Loucy (cell line): ENCODE results near the gene FRZB.

Experiments used
- H2AFZ ChIP-seq: fragments of 200-600 bp; sonication (generic); 2 replicates; pipeline ENCODE4 v1.6.0; 2016; ENCODE audit warnings: antibody characterized with exemption, mild to moderate bottlenecking, low read length, moderate library complexity
- H3F3A ChIP-seq: fragments of 200-600 bp; 2 replicates; pipeline ENCODE4 v1.6.0; 2016; ENCODE audit warnings: antibody characterized with exemption, low read depth, mild to moderate bottlenecking
- H3K27me3 ChIP-seq: fragments of 200-600 bp; sonication (generic); 2 replicates; pipeline ENCODE4 v1.6.1; 2014; ENCODE audit warnings: low read length, mild to moderate bottlenecking; ENCODE audit not compliant: insufficient read depth, poor library complexity, severe bottlenecking
- H3K36me3 ChIP-seq: fragments of 200-600 bp; sonication (generic); 2 replicates; pipeline ENCODE4 v1.6.1; 2016; ENCODE audit warnings: low read length; ENCODE audit not compliant: insufficient read depth
- H3K4me1 ChIP-seq: fragments of 200-600 bp; sonication (generic); 2 replicates; pipeline ENCODE4 v1.5.1; 2014; ENCODE audit warnings: low read length, mild to moderate bottlenecking; ENCODE audit not compliant: insufficient read depth, poor library complexity, severe bottlenecking
- H3K4me2 ChIP-seq: fragments of 200-600 bp; sonication (generic); 2 replicates; pipeline ENCODE4 v1.6.0; 2014; ENCODE audit warnings: antibody characterized with exemption, low read length, low read depth, mild to moderate bottlenecking; ENCODE audit not compliant: poor library complexity, severe bottlenecking
- H3K4me3 ChIP-seq: fragments of 200-600 bp; sonication (generic); 2 replicates; pipeline ENCODE4 v1.5.1; 2014; ENCODE audit warnings: low read length, mild to moderate bottlenecking, mixed read lengths; ENCODE audit not compliant: poor library complexity, severe bottlenecking
- H3K79me2 ChIP-seq: fragments of 200-600 bp; sonication (generic); 2 replicates; pipeline ENCODE4 v1.6.1; 2014; ENCODE audit warnings: low read length; ENCODE audit not compliant: insufficient read depth
- H3K9ac ChIP-seq: fragments of 200-600 bp; sonication (generic); 2 replicates; pipeline ENCODE4 v1.6.0; 2014; ENCODE audit warnings: mild to moderate bottlenecking, low read depth, low read length, moderate library complexity; ENCODE audit not compliant: poor library complexity, severe bottlenecking
- H3K9me2 ChIP-seq: fragments of 200-600 bp; sonication (generic); replicated peaks from 2 replicates; pipeline ENCODE4 v1.6.1; 2016; ENCODE audit warnings: low read depth, low read length, mixed read lengths
- H3K9me3 ChIP-seq: fragments of 200-600 bp; sonication (generic); 2 replicates; pipeline ENCODE4 v1.6.1; 2014; ENCODE audit warnings: mild to moderate bottlenecking, antibody characterized with exemption, low read length, low read depth; ENCODE audit not compliant: insufficient read depth
- H4K20me1 ChIP-seq: fragments of 200-600 bp; sonication (generic); 2 replicates; pipeline ENCODE4 v1.6.0; 2014; ENCODE audit warnings: antibody characterized with exemption, low read length, mild to moderate bottlenecking; ENCODE audit not compliant: insufficient read depth, poor library complexity, severe bottlenecking
- EZH2phosphoT487 ChIP-seq: fragments of 200-600 bp; IDR thresholded peaks from 2 replicates; pipeline ENCODE4 v1.6.1; 2018; ENCODE audit warnings: antibody characterized with exemption, mild to moderate bottlenecking, moderate library complexity, borderline replicate concordance
- TF ChIP-seq, protein P1 (sequence below): fragments of 200-600 bp; sonication (generic); conservative IDR thresholded peaks from 2 replicates; pipeline ENCODE4 v1.5.1; 2014; ENCODE audit warnings: mild to moderate bottlenecking, antibody characterized with exemption, low read length

Gene FRZB

DNA sequence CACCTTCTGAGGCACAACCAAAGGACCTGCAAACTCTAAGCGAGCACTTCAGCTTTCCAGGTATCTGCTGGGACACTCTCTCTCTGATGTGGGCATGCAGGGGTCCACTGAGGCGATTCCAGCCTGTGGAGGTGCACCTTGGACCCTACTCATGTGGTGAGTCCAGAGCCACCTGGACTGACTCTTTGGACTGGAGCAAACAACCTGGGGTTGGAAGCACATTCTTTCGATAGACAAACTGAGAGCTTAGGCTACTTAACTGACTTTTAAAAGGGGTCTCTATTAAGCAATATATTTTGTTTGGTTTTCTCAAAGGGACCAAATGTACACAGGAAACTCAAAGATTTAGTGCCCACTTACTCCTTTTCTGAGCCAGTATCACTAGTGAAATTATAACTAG, 51.6 kb downstream of the FRZB start:
- H2AFZ ChIP-seq = no peak overlapping the region
- H3K4me3 ChIP-seq = no peak overlapping the region
- TF ChIP-seq, protein P1, sequence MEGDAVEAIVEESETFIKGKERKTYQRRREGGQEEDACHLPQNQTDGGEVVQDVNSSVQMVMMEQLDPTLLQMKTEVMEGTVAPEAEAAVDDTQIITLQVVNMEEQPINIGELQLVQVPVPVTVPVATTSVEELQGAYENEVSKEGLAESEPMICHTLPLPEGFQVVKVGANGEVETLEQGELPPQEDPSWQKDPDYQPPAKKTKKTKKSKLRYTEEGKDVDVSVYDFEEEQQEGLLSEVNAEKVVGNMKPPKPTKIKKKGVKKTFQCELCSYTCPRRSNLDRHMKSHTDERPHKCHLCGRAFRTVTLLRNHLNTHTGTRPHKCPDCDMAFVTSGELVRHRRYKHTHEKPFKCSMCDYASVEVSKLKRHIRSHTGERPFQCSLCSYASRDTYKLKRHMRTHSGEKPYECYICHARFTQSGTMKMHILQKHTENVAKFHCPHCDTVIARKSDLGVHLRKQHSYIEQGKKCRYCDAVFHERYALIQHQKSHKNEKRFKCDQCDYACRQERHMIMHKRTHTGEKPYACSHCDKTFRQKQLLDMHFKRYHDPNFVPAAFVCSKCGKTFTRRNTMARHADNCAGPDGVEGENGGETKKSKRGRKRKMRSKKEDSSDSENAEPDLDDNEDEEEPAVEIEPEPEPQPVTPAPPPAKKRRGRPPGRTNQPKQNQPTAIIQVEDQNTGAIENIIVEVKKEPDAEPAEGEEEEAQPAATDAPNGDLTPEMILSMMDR = no peak
- no peak for TF ChIP-seq EZH2phosphoT487
- H4K20me1 ChIP-seq = no peaks in the 10 kb centered on the region
- H3K79me2 ChIP-seq = no peaks in the 10 kb centered on the region
- H3F3A ChIP-seq = no peaks in the 10 kb centered on the region
- no peaks in the 10 kb centered on the region for H3K9me3 ChIP-seq
- H3K27me3 ChIP-seq = no peaks in the 10 kb centered on the region
- no peaks in the 10 kb centered on the region for H3K4me1 ChIP-seq
- H3K4me2 ChIP-seq = no peak overlapping the region
- no peak overlapping the region for H3K9ac ChIP-seq
- H3K9me2 ChIP-seq = no peaks in the 10 kb centered on the region
- no peaks in the 10 kb centered on the region for H3K36me3 ChIP-seq

DNA sequence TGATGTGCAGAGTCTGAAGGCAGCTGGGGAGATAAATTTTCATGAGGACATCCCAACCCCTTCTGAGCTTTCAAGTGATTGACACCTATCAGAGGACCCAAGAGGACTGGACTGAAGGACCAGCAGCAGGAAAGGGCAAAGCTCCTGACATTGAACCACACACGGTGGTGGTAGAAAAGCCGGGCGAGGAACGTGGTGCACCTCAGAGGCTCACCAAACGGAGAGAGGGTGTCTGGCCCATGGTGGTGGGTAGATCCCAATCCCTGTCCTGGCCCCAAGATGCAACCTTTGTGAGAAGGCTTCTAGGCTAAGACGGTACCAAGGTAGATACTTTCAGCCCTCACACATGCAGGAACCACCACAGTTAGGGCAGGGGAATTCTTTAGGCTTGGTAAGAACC, 52.1 kb downstream of the FRZB start:
- Histone ChIP-seq H4K20me1 (no peaks in the 10 kb centered on the region), H3K4me3 (no peak overlapping the region), H3K9ac (no peak overlapping the region), H2AFZ (no peak overlapping the region), H3K4me2 (no peak overlapping the region), H3K4me1 (no peaks in the 10 kb centered on the region), H3K79me2 (no peaks in the 10 kb centered on the region), H3K9me2 (no peaks in the 10 kb centered on the region), H3K36me3 (no peaks in the 10 kb centered on the region), H3K9me3 (no peaks in the 10 kb centered on the region), H3F3A (no peaks in the 10 kb centered on the region), H3K27me3 (no peaks in the 10 kb centered on the region)
- no peak for TF ChIP-seq EZH2phosphoT487
- TF ChIP-seq, protein P1 = no peak

DNA sequence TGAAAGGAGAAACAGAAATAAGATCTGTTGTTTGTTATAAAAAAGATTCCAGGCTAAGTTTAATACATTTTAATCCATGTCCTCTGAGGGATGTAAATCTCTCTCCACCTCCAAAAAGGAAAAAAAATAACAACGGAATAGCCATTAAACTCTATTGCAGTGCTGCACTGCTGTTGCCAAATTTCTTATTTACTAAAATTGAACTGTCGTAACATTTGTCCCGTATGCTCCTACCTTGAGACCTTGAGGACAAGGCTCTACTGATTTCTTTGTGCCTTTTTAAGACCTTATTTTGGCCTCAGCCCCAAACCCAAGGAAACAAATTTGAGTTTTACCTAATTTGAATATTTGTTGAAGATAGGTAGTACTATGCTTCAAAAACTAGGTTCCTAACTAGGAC, 56.4 kb downstream of the FRZB start:
- Histone ChIP-seq H3K27me3 (no peaks in the 10 kb centered on the region), H3K9me3 (no peaks in the 10 kb centered on the region), H2AFZ (no peak overlapping the region), H3K36me3 (no peaks in the 10 kb centered on the region), H3K4me1 (no peaks in the 10 kb centered on the region), H3K9me2 (no peaks in the 10 kb centered on the region), H4K20me1 (no peaks in the 10 kb centered on the region), H3F3A (no peaks in the 10 kb centered on the region), H3K4me3 (no peak overlapping the region), H3K9ac (no peak overlapping the region), H3K79me2 (no peaks in the 10 kb centered on the region), H3K4me2 (no peak overlapping the region)
- TF ChIP-seq, protein P1 = no peak
- no peak for TF ChIP-seq EZH2phosphoT487
